ENCODE results near the gene DAZL. TPM values are rescaled to one million over a fixed set of nuclear protein-coding genes. Genes with fewer than 3 reads are reported as not detected.
A peak's percentile ranks its signal among the peaks of the same experiment; 100 is the strongest.

DAZL gene
- total and polyA plus RNA-seq, 2 experiments from 2014 or later = 0.04 TPM; not detected in 1

DNA sequence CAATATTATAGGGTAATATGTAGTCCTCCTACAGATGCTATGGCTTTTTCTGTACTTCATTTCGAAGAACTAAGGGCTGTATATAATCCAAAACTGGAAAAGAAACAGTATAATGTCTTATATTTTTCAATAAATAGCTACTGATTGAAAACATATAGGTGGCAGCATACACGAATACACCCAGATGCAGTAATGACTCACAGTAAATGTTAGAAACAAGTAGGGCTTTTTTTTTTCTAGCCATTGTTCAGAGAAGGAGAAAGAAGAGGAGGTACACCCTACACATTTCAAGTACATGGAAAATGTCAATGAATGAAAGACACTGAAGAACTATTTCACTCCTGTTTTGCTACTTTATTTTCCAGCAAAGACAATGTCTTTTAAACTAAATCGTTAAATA, 9.4 kb downstream of the DAZL start:
- Histone ChIP-seq H3K36me3 (no peaks in the 10 kb centered on the region), H3K27ac (no peak overlapping the region), H3K9me3 (ENCODE audit: low read depth) (no peaks in the 10 kb centered on the region), H3K27me3 (no peaks in the 10 kb centered on the region), H3K4me3 (no peak overlapping the region), H3K4me1 (ENCODE audit: low read depth) (no peaks in the 10 kb centered on the region)
- TF ChIP-seq, protein P1, sequence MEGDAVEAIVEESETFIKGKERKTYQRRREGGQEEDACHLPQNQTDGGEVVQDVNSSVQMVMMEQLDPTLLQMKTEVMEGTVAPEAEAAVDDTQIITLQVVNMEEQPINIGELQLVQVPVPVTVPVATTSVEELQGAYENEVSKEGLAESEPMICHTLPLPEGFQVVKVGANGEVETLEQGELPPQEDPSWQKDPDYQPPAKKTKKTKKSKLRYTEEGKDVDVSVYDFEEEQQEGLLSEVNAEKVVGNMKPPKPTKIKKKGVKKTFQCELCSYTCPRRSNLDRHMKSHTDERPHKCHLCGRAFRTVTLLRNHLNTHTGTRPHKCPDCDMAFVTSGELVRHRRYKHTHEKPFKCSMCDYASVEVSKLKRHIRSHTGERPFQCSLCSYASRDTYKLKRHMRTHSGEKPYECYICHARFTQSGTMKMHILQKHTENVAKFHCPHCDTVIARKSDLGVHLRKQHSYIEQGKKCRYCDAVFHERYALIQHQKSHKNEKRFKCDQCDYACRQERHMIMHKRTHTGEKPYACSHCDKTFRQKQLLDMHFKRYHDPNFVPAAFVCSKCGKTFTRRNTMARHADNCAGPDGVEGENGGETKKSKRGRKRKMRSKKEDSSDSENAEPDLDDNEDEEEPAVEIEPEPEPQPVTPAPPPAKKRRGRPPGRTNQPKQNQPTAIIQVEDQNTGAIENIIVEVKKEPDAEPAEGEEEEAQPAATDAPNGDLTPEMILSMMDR (IDR thresholded peaks at IDR 0.05; ENCODE audit: low read depth, low read length) = no peak
- DNase-seq (ENCODE audit: low read depth in 1 of 2, low spot score in 1 of 2) = no peak

DNA sequence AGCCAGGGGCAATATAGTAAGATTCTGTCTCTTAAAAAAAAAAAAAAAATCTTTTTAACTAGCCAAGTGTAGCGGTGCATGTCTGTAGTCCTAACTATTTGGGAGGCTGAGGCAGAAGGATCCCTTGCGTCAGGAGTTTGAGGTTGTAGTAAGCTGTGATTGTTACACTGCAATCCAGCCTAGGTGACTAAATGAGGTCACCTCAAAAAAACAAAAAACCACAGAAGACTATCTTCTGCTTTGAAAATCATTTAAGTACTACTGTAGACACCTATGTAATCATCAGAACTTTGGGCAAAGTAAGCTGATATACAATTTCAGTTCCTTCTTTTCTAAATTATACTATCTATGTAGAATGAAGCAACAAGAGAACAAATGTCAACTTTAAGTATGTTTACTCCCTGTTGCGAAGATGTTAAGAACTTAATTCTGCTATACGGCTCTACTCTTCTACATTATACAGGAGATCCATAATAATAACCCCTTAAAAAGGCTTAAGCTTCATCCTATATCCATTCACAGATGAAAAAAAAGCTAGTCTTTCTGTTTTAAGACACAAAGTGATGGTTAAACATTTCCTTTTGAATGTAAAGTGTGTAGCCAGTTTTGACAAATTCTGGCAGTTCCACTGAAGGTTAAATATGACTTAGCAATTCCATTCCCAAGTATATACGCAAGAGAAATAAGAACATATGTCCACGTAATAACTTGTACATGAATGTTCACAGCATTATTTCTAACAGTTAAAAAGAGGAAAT, 15.2 kb downstream of the DAZL start:
- no peaks in the 10 kb centered on the region for H3K4me1 ChIP-seq (ENCODE audit: low read depth)
- TF ChIP-seq, protein P1 (IDR thresholded peaks at IDR 0.05; ENCODE audit: low read depth, low read length) = no peak
- no peak for DNase-seq (ENCODE audit: low read depth in 1 of 2, low spot score in 1 of 2)
- no peak overlapping the region for H3K27ac ChIP-seq
- no peak overlapping the region for H3K4me3 ChIP-seq
- no peaks in the 10 kb centered on the region for H3K27me3 ChIP-seq
- H3K9me3 ChIP-seq (ENCODE audit: low read depth) = no peaks in the 10 kb centered on the region
- H3K36me3 ChIP-seq = no peaks in the 10 kb centered on the region

- H3K36me3 ChIP-seq = no peaks in the 10 kb centered on the region
- no peak for DNase-seq (ENCODE audit: low read depth in 1 of 2, low spot score in 1 of 2)
Measured at GRCh38 chr3:16589120-16589519, 16.1 kb downstream of the DAZL start.

GRCh38 chr3:16587681-16588060, 17.6 kb downstream of the DAZL start:
- Histone ChIP-seq H3K4me3 (no peak overlapping the region), H3K4me1 (ENCODE audit: low read depth) (no peaks in the 10 kb centered on the region), H3K9me3 (ENCODE audit: low read depth) (no peaks in the 10 kb centered on the region), H3K27ac (no peak overlapping the region), H3K36me3 (no peaks in the 10 kb centered on the region), H3K27me3 (no peaks in the 10 kb centered on the region)
- TF ChIP-seq, protein P1 (IDR thresholded peaks at IDR 0.05; ENCODE audit: low read depth, low read length) = no peak
- peak in 1 of 2 donors; percentile 39 for DNase-seq (ENCODE audit: low read depth in 1 of 2, low spot score in 1 of 2)

More at GRCh38 chr3:16589120-16589519, 16.1 kb downstream of the DAZL start:
- Histone ChIP-seq H3K4me3 (no peak overlapping the region), H3K27ac (no peak overlapping the region), H3K4me1 (ENCODE audit: low read depth) (no peaks in the 10 kb centered on the region), H3K27me3 (no peaks in the 10 kb centered on the region), H3K9me3 (ENCODE audit: low read depth) (no peaks in the 10 kb centered on the region)
- TF ChIP-seq, protein P1 (IDR thresholded peaks at IDR 0.05; ENCODE audit: low read depth, low read length) = no peak

GRCh38 chr3:16587047-16587680, 18.1 kb downstream of the DAZL start:
- Histone ChIP-seq H3K4me3 (no peak overlapping the region), H3K9me3 (ENCODE audit: low read depth) (no peaks in the 10 kb centered on the region), H3K4me1 (ENCODE audit: low read depth) (no peaks in the 10 kb centered on the region), H3K27me3 (no peaks in the 10 kb centered on the region), H3K27ac (no peak overlapping the region), H3K36me3 (no peaks in the 10 kb centered on the region)
- no peak for DNase-seq (ENCODE audit: low read depth in 1 of 2, low spot score in 1 of 2)
- TF ChIP-seq, protein P1 (IDR thresholded peaks at IDR 0.05; ENCODE audit: low read depth, low read length) = no peak

All from cardiac muscle cell (in vitro differentiated cells and primary cell).